Lower lobe of right lung (tissue), 2 donors: ENCODE measurements around the gene TGFBRAP1. TPM values are rescaled to one million over a fixed set of nuclear protein-coding genes. Genes with fewer than 3 reads are reported as not detected.

Source experiments
- ATAC-seq, 2 donors: fragments of 200-7000 bp; cut with Tn5 transposase; one replicate each; pipeline ENCODE4 v1.9.1; 2020 to 2022; ENCODE audit warnings: mild to moderate bottlenecking in 2 of 2, moderate library complexity in 2 of 2
- DNase-seq: peaks from one replicate; pipeline ENCODE4 v3.0.0-alpha.2; 2020
- H3K27ac ChIP-seq: fragments of 200-600 bp; one replicate; pipeline ENCODE4 v1.8.0; 2022
- H3K27me3 ChIP-seq: fragments of 200-600 bp; one replicate; pipeline ENCODE4 v1.8.0; 2022; ENCODE audit warnings: low read depth
- H3K36me3 ChIP-seq: fragments of 200-600 bp; one replicate; pipeline ENCODE4 v1.8.0; 2022; ENCODE audit warnings: mild to moderate bottlenecking
- H3K4me1 ChIP-seq: fragments of 200-600 bp; one replicate; pipeline ENCODE4 v1.8.0; 2022
- H3K4me3 ChIP-seq: fragments of 200-600 bp; one replicate; pipeline ENCODE4 v1.8.0; 2022; ENCODE audit warnings: mild to moderate bottlenecking
- H3K9me3 ChIP-seq: fragments of 200-600 bp; one replicate; pipeline ENCODE4 v1.8.0; 2022
- CTCF ChIP-seq: fragments of 200-600 bp; IDR thresholded peaks from one replicate; pipeline ENCODE4 v1.8.0; 2022; ENCODE audit warnings: antibody characterized with exemption, mild to moderate bottlenecking
- intact Hi-C: fragments of 100-400 bp; cut with DNase I; formaldehyde crosslinking; loops from one replicate; pipeline ENCODE4 v1.11.0; 2022
- total RNA-seq: library from RNA; stranded (reverse); fragmentation: NEBNext Ultra II Directional; extraction: Animal tissue kit (Norgen Biotek cat#: 25700); gene quantifications from one replicate; pipeline ENCODE4 v1.2.1, GENCODE V29; 2021
- donor health status: DM: no; HTN: yes; CAD: no; lungs with severe emphysema.

Gene TGFBRAP1
- total RNA-seq, 1 donor from 2014 or later: 19.4 TPM

DNA sequence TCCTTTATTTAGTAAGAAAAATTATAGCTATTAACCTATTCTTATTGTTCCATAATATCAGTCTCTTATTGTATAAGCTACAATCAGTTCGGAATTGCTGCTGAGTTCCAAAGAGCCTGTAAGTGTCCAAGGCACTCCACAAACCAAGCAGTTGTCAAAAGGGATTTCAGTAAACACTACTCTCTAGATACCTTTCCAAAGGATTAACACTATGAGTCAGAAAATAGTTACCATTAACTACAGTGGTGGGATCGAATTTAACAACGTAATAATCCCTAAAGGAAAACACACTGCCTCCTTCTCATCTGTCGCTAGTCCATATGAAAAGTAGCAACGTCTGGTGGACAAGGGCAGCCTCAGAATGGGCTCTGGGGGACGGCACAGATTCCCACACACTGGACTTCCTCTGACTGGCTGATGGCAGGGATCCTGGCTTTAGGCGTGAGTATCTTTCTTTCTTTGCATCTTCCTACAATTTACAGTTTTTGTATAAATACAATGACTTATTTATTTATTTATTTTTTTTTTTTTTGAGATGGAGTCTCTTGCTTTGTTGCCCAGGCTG lies 8.8 kb downstream of the TGFBRAP1 start:
- Histone ChIP-seq H3K4me3 (no peak overlapping the region), H3K27me3 (no peaks in the 10 kb centered on the region), H3K36me3 (no peaks in the 10 kb centered on the region), H3K4me1 (no peaks in the 10 kb centered on the region), H3K9me3 (no peaks in the 10 kb centered on the region), H3K27ac (no peak overlapping the region)
- DNase-seq (no peak), ATAC-seq (peak; percentile 31 to 67)
- no peak for TF ChIP-seq CTCF
- intact Hi-C loops: no loop called here

- Histone ChIP-seq H3K27ac (no peak overlapping the region), H3K4me3 (no peak overlapping the region), H3K36me3 (no peaks in the 10 kb centered on the region), H3K4me1 (no peaks in the 10 kb centered on the region), H3K27me3 (no peaks in the 10 kb centered on the region), H3K9me3 (no peaks in the 10 kb centered on the region)
- intact Hi-C loops: no loop called here
- no peak for TF ChIP-seq CTCF
- ATAC-seq (no peak), DNase-seq (no peak)
Measured at GRCh38 chr2:105317937-105318336, 11.6 kb downstream of the TGFBRAP1 start.

- DNase-seq (no peak), ATAC-seq (no peak)
- H3K9me3 ChIP-seq: no peaks in the 10 kb centered on the region
- no peak overlapping the region for H3K4me3 ChIP-seq
- intact Hi-C loops: no loop called here
- no peaks in the 10 kb centered on the region for H3K27me3 ChIP-seq
- no peak for TF ChIP-seq CTCF
- no peak overlapping the region for H3K27ac ChIP-seq
- H3K4me1 ChIP-seq: no peaks in the 10 kb centered on the region
- H3K36me3 ChIP-seq: no peaks in the 10 kb centered on the region
Measured at GRCh38 chr2:105315314-105315713, 14.2 kb downstream of the TGFBRAP1 start.

DNA sequence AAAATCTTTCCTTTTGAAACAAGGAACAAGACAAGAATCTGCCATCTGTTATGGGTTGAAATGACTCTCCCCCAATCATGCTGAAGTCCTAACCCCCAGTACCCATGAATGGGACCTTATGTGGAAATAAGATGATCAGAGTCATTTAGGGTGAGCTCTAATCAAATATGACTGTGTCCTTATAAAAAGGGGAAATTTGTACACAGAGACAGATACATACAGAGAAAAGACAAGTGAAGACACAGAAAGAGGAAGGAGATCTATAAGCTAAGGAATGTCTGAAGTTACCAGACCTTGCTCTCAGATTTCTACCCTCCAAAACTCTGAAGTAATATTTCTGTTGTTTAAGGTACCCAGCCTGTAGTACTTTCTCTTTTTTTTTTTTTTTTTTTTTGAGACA lies 15.7 kb downstream of the TGFBRAP1 start:
- Histone ChIP-seq H3K9me3 (no peaks in the 10 kb centered on the region), H3K27me3 (no peaks in the 10 kb centered on the region), H3K27ac (no peak overlapping the region), H3K36me3 (peaks cover under 1% of the 10 kb centered on the region), H3K4me1 (peaks cover 6% of the 10 kb centered on the region), H3K4me3 (no peak overlapping the region)
- TF ChIP-seq CTCF: no peak
- ATAC-seq (no peak), DNase-seq (no peak)
- intact Hi-C loops: no loop called here

DNA sequence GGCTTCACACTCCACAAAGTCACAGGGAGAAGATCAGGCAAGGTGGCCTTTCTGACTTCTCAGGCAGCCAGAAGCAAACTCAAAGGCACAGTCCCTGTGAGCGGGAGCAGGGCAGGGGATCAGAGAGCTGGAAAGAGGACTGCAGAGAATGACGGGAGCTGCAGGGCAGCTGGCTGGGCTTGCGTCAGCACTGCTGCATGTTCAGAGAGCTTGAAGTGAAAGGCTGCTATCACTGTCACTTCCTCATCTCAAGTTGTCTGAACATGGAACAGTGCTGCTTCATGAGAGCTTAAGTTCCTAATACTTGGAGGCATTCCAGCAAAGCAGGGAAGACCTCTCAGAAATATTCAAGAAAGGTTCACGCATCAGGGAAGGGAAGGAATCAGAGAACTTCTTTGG lies 20.4 kb downstream of the TGFBRAP1 start:
- intact Hi-C loops: no loop called here
- no peaks in the 10 kb centered on the region for H3K27me3 ChIP-seq
- peaks cover 30% of the 10 kb centered on the region for H3K36me3 ChIP-seq
- no peak overlapping the region for H3K4me3 ChIP-seq
- no peak for TF ChIP-seq CTCF
- peak; percentile 51 to 75 for ATAC-seq
- DNase-seq: peak; percentile 56
- peaks cover 8% of the 10 kb centered on the region for H3K4me1 ChIP-seq
- H3K27ac ChIP-seq: no peak overlapping the region
- H3K9me3 ChIP-seq: no peaks in the 10 kb centered on the region
